GM18508 (cell line): ENCODE results near the gene KCNIP4.

Experiments
- ATAC-seq: cut with Tn5 transposase; IDR thresholded peaks from one replicate; pipeline ENCODE4 v1.9.1; 2021; ENCODE audit warnings: moderate number of reproducible peaks; ENCODE audit not compliant: insufficient read depth, unreplicated experiment

The KCNIP4 gene

DNA sequence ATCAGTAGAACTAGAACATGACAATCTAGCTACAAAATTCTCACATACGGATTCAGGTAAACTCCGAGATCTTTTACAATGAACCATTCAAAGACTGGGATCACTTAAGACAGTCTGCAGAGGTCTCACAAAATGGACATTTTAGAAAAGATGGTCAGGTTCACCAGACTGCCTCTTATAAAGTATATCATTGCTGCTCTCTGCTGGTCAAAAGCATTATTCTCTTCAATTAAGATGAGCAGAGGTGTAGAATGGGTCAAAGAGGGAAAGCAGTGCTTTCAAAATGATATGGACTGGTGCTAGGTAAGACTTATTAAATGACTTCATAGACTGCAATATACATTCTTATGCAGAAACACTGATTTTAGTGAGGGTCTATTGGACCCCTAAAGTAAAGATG is 813.6 kb downstream of the KCNIP4 start:
- no peak for ATAC-seq

DNA sequence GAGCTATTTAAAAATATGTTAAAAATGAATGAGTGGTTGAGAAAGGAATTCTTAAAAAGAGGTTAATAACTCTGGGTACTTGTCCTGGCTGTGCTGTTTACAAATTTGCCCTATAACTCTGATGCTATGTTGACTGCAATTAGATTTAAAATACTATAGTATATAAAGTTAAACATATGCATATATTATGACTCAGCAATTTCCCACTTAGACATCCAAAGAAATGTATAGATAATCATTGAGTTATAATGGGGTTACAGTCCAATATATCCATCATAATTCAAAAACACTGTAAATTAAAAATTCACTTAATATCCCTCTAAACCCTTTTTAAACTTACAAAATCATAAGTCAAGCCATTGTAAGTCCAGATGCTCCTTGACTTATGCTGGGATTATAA is 818.0 kb downstream of the KCNIP4 start:
- ATAC-seq = no peak

DNA sequence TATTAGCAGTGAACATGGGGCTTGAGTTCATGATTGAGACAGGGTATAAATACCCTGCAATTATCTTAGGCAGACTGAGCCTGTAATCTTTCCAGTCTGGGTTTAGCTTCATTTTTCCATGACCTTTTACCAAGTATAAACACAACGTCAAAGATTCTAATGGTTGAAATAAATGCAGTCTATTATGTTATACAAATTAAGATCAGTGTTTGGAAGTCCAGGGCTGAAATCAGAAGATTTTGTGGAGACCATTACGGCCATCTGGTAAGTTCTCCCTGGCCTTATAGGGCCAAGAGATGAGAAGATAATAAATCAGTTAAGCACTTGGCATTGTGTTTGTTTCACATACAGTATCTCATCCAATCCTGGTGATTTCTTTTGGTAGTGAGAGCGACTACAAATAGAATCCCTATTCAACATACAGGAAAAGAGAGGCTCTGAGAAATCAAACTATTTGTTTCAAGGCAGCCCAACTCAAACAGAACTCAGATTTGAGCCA is 822.5 kb downstream of the KCNIP4 start:
- ATAC-seq = no peak

GRCh38 chr4:21118301-21118700 is 830.3 kb downstream of the KCNIP4 start:
- ATAC-seq = no peak

- ATAC-seq = no peak
Measured at GRCh38 chr4:21117541-21118180, 830.9 kb downstream of the KCNIP4 start.

GRCh38 chr4:21113496-21114223 is 834.9 kb downstream of the KCNIP4 start:
- ATAC-seq = no peak

DNA sequence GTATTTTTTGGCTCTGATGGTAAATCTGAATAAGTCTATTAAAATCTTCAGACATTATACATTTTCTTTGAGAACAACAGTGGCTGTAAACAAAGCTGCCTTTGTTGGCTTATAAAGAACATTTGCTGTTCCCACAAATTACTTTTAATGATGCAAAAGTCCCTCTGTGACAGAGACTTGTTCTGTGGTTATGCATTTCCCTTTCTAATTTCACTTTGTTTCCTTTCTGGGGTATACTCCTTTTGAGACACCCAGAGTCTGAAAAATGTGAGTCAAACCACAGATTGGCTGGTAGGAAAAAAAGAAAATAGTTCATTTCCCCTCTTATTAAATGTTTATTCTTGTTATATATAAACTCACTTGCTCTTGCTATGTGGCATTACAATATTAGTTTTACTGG is 845.9 kb downstream of the KCNIP4 start:
- ATAC-seq = no peak

- ATAC-seq = no peak
Measured at GRCh38 chr4:21097865-21098264, 850.7 kb downstream of the KCNIP4 start.

- no peak for ATAC-seq
Measured at GRCh38 chr4:21097026-21097425, 851.5 kb downstream of the KCNIP4 start.

DNA sequence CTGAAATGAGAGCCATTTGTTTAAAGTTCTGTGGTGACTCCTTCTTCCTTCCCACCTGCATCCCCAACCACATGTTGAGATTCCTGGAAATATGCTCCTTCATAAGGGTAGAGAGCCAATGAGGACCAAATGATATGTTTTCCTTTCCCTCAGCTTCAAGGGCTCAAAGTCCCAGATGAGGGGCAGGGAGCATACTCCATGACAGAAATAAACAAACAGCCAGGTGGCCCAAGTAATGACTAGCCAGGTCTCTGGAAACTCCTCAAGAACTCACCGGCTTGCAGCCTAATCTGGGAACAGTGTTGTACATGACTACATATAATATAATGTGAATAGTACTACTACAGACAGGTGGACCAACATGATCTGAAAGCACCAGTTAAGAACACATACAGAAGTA is 856.0 kb downstream of the KCNIP4 start:
- ATAC-seq = no peak

DNA sequence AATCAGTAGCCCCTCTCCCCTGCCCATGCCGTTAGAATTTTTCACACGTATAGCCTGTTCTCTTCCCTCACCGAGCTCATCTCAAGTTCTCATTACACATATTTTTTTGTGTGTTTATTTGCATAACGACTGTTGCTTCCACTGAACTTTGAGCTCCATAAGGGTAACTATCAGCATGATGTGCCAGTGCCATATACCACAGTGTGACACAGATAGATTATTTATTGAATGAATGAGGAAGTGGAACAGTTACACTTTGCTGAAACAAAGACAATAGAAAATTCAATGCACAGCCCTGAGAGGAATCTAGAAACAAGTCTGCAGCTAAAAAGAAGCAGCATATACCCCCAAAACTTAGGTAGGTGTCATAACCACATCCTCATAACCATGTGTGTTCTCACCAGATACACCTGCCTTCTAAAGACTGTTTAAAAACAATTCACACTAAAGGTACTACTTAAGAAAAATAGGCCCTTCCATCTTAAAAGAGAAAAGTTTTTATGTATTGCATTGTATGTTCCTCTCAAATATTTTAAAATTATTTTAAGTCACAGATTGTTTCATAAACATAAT is 858.4 kb downstream of the KCNIP4 start:
- no peak for ATAC-seq

DNA sequence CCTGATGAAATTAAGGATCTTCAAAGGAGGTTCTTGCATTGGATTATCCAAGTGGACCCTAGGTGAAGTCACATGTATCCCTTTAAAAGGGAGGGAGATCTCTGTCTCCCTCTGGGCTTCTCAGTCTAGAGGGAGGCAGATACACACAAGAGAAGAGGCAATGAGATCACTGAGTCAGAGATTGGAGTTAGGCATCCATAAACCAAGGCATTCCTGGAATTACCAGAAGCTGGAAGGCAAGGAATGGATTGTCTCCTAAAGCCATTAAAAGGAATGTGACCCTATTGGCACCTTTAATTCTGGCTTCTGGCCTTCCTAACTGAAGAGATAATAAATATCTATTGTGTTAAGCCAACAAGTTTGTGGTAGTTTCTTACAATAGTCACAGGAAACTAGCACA is 865.2 kb downstream of the KCNIP4 start:
- ATAC-seq = no peak

GRCh38 chr4:21077967-21078366 is 870.6 kb downstream of the KCNIP4 start:
- no peak for ATAC-seq

GRCh38 chr4:21067351-21067750 is 881.2 kb downstream of the KCNIP4 start:
- ATAC-seq = no peak

- ATAC-seq = no peak
Measured at GRCh38 chr4:21061902-21062301, 886.7 kb downstream of the KCNIP4 start.

DNA sequence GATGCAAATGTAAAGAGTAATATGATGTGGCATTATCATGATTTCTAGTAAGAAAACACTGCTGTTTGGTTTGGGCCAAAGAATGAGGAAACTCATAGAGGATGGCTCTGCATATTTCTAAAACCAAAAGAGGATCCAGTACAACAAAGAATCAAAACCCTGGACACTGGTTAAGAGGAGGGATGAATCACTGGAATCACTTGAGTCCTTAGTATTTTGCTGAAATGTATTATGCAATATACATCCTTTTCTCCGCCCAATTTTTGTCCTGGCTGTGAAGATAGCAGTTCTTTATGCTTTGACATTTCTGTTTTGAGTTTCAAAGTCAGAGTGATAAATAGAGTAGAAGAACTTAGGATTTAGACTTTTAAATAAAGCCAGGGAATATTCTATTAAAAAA is 902.4 kb downstream of the KCNIP4 start:
- ATAC-seq = no peak

DNA sequence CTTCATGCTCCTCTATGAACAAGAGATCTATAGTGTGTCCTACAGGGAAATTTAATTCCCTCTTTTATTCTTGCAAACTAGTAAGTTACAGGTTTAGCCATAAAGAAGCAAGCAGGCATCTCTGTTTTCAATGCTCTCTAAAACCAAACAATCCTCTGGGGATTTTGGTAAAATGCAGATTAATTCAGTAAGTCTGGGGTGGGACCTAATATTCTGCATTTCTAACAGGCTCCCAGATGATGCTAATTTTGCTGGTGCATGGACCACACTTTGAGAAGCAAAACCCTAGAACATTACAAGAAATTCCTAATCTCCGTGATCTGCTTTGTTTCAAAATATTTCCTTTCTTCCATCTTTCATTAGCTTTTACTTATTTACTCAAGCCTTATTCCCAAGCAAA is 903.5 kb downstream of the KCNIP4 start:
- no peak for ATAC-seq

GRCh38 chr4:21041708-21042107 is 906.9 kb downstream of the KCNIP4 start:
- no peak for ATAC-seq

DNA sequence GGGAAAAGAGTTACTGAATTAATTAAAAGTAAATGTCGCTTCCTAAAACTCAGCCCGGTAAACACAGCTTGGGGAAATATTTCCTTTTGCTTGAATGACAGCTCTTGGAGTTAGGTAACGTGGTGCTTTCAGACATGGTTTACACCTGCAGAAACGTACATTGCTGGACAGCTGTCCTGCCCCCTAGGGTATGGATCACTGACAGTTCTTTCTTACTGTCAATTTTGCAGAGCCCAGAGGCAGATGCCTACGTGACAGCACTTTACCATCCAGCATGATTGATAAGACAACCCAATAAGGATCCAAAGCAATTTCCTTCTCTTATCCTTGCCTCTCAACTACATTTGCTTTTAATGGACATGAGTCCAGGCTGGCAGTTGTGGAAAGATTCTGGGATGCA is 913.8 kb downstream of the KCNIP4 start:
- no peak for ATAC-seq

DNA sequence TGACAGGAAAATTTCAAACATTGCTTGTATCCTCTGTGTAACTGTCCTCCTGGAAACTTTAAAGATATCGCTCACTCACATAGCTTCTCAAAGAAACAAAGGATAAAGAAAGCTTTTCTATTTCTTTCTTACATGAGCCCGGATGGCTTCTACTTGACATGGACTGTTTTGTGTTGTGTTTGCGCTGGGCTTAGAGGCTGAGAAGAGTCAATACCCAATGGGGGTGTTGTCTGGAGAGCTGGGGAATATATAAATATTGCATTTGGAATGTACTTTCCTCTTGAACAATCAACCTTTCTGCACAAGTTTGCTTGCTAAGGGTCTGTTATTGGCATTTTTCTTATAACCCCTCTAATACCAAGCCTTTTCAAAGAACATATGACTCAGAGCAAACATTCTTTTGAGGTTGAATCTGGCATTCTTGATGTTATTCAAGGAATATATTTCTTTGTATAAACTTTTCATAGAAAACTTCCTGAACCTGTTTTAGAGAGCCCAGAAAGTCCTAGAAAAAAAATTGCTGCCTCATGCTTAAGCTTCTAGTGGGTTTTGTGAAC is 916.4 kb downstream of the KCNIP4 start:
- no peak for ATAC-seq

- no peak for ATAC-seq
Measured at GRCh38 chr4:21018817-21019216, 929.8 kb downstream of the KCNIP4 start.
